Heart right ventricle (tissue), 16 donors: ENCODE data around the gene CAPN8. TPM values are rescaled to one million over a fixed set of nuclear protein-coding genes. Genes with fewer than 3 reads are reported as not detected.

Experiments
- ATAC-seq, 8 donors: fragments of 200-7000 bp; cut with Tn5 transposase; one replicate each; pipeline ENCODE4 v1.9.1; 2020; ENCODE audit warnings: mild to moderate bottlenecking in 8 of 8, moderate library complexity in 8 of 8, moderate number of reproducible peaks in 1 of 8
- DNase-seq, 2 donors: peaks; one replicate each; pipeline ENCODE4 v3.0.0-alpha.2; 2020
- H3K27ac ChIP-seq, 10 donors: fragments of 200-600 bp; sonication (generic) in 2 of 10; one replicate each; pipeline versions ENCODE4 v1.5.0 to v1.8.0; 2020 to 2022; ENCODE audit warnings: mild to moderate bottlenecking in 3 of 10
- H3K27me3 ChIP-seq, 7 donors: fragments of 200-600 bp; one replicate each; pipeline ENCODE4 v1.8.0; 2021 to 2022; ENCODE audit warnings: mild to moderate bottlenecking in 2 of 7
- H3K36me3 ChIP-seq, 9 donors: fragments of 200-600 bp; sonication (generic) in 1 of 9; one replicate each; pipeline versions ENCODE4 v1.5.0 to v1.8.0; 2020 to 2022; ENCODE audit warnings: mild to moderate bottlenecking in 2 of 9
- H3K4me1 ChIP-seq, 9 donors: fragments of 200-600 bp; sonication (generic) in 1 of 9; one replicate each; pipeline versions ENCODE4 v1.5.0 to v1.8.0; 2020 to 2022; ENCODE audit warnings: mild to moderate bottlenecking in 4 of 9
- H3K4me3 ChIP-seq, 10 donors: fragments of 200-600 bp; sonication (generic) in 2 of 10; one replicate each; pipeline versions ENCODE4 v1.5.0 to v1.8.0; 2020 to 2022; ENCODE audit warnings: mild to moderate bottlenecking in 7 of 10, moderate library complexity in 2 of 10
- H3K9me3 ChIP-seq, 11 donors: fragments of 200-600 bp in 10 of 11; sonication (generic) in 2 of 11; one replicate each; pipeline versions ENCODE4 v1.5.0 to v1.8.0; 2013 to 2022; ENCODE audit warnings: mild to moderate bottlenecking in 2 of 11, control low read depth in 1 of 11, moderate library complexity in 1 of 11
- WGBS, 2 donors: extraction: QIAGEN DNeasy Blood & Tissue Kit; methylation state at CpG; one replicate each; pipeline ENCODE4 v1.1.7; 2013; ENCODE audit warnings: inconsistent platforms in 1 of 2; 5-methylcytosine and 5-hydroxymethylcytosine counted together
- intact Hi-C, 10 donors: fragments of 100-400 bp; cut with DNase I; formaldehyde crosslinking; loops; one replicate each; pipeline versions ENCODE4 v1.11.1 to v1.14.2; 2022
- polyA plus RNA-seq, 2 donors: library from polyadenylated mRNA; stranded (reverse); fragments of 200-250 nt; gene quantifications; one replicate each; pipeline ENCODE4 v1.2.3, GENCODE V29; 2013
- total RNA-seq, 10 donors: library from RNA; stranded (reverse); fragmentation: NEBNext Ultra II Directional in 3 of 10; extraction: Animal tissue kit (Norgen Biotek cat#: 25700) in 3 of 10; gene quantifications; one replicate each; pipeline versions ENCODE4 v1.2.1 to v1.2.4, GENCODE V29; 2021 to 2023
- TF ChIP-seq, protein P1 (sequence below), 9 donors: fragments of 200-600 bp; sonication (generic) in 2 of 9; IDR thresholded peaks; one replicate each; pipeline versions ENCODE4 v1.5.0 to v1.8.0; 2021 to 2022; ENCODE audit warnings: antibody characterized with exemption in 9 of 9, mild to moderate bottlenecking in 5 of 9, moderate library complexity in 1 of 9
- donor health status: Arrhythmogenic right ventricular cardiomyopathy.
- donor health status: ischemic (EF 13 %, LVEDD 7.1; RV severe dilation, severe dysfunction).
- donor health status: healthy with polysubstance abuse.
- donor health status: DM: no; HTN: yes; CAD: no.
- donor health status: DM: no; HTN: no; CAD: no.
- donor health status: ischemic (EF 25% LVEDD 6.9; RV normal size, moderate dysfunction).
- donor health status: ischemic (EF 25% LVEDD 5.7; RV mildly dilated, moderate dysfunction).
- donor health status: healthy.
- donor health status: DM: yes; HTN: yes; CAD: no.
- donor health status: Ischemic cardiomyopathy.
- donor health status: ischemic (EF 35%, LVEDD 5.7; RV mildly dilated, moderate dysfunction).
- donor health status: nonischemic (EF 11% LVEDD 7.7; RV severe dilation, severe dysfunction).
- donor health status: DM: yes; HTN: yes; CAD: no.
- donor health status: PGD.
- donor health status: ischemic (EF 29% LVEDD 5.4; RV normal size, mild dysfunction).
- donor health status: nonischemic (EF 23%, LVEDD 6.1; RV moderate dilation, normal function).

CAPN8 gene
- total and polyA plus RNA-seq, 12 donors = 0.10 TPM; not detected in 11

DNA sequence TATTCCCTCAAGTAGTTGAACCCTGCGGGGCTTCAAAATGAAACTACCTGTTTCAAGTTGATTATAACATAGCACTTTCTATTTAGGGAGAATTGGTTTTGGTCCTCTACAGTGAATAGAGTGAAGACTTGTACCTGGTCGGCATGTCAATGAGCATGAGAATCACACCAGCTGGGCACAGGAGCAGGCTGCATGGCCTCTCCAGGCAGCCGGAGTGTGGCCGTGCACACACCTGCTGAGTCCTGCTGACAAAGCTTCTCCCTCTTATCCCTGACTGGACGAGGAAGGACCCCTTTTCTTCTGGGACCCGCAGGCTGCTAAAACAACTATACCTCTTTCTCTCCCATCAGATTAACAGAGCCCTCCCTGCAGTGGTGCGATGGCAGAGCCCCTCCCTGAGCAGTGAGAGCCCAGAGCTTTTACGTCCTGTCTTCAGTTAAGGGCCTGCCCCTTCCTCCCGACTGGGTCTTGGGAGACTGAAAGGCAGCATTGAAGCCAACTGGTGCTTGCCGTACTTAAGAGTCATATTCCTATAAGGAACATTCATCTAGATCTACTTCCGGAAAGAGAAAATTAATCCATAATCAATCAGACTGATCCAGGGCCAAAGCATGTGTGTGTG is 124.9 kb downstream of the CAPN8 start:
- 76 to 79% methylated on average over 11 of the region's 11 CpGs for WGBS, 2 donors
- TF ChIP-seq, protein P1, sequence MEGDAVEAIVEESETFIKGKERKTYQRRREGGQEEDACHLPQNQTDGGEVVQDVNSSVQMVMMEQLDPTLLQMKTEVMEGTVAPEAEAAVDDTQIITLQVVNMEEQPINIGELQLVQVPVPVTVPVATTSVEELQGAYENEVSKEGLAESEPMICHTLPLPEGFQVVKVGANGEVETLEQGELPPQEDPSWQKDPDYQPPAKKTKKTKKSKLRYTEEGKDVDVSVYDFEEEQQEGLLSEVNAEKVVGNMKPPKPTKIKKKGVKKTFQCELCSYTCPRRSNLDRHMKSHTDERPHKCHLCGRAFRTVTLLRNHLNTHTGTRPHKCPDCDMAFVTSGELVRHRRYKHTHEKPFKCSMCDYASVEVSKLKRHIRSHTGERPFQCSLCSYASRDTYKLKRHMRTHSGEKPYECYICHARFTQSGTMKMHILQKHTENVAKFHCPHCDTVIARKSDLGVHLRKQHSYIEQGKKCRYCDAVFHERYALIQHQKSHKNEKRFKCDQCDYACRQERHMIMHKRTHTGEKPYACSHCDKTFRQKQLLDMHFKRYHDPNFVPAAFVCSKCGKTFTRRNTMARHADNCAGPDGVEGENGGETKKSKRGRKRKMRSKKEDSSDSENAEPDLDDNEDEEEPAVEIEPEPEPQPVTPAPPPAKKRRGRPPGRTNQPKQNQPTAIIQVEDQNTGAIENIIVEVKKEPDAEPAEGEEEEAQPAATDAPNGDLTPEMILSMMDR (IDR thresholded peaks at IDR 0.05) = no peak
- Histone ChIP-seq H3K27ac (no peak overlapping the region), H3K4me1 (no peaks in the 10 kb centered on the region), H3K27me3 (peaks cover 0 to 21% (median 3%) of the 10 kb centered on the region in 7 donors), H3K9me3 (no peaks in the 10 kb centered on the region), H3K36me3 (no peaks in the 10 kb centered on the region), H3K4me3 (no peak overlapping the region)
- intact Hi-C loops = no loop called here
- no peak for DNase-seq
- no peak for ATAC-seq

DNA sequence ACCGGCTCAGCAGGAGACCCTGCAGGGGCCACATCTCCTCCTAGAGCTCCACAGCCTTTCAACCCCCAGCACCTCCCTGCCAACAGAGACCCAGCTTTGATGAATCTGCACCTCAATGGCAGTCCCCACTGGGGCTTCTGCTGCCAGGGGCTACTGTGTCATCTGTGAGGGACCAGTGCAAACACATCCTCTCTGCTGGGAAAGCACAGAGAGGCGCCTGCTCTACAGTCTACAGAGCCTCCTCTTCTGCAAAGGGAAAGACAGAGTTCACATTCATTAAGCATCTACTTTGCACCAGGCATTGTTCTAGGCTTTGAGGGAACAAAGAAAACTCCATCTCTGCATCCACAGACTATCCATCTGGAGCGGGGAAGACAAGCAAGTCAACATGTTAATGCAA is 125.8 kb downstream of the CAPN8 start:
- no peaks in the 10 kb centered on the region for H3K9me3 ChIP-seq
- H3K27ac ChIP-seq = no peak overlapping the region
- TF ChIP-seq, protein P1 (IDR thresholded peaks at IDR 0.05) = no peak
- DNase-seq (no peak), ATAC-seq (no peak)
- intact Hi-C loops = no loop called here
- peaks cover 0 to 21% (median 3%) of the 10 kb centered on the region in 7 donors for H3K27me3 ChIP-seq
- H3K4me1 ChIP-seq = no peaks in the 10 kb centered on the region
- no peaks in the 10 kb centered on the region for H3K36me3 ChIP-seq
- H3K4me3 ChIP-seq = no peak overlapping the region
- WGBS, 2 donors = 84 to 87% methylated on average over 3 of the region's 3 CpGs

DNA sequence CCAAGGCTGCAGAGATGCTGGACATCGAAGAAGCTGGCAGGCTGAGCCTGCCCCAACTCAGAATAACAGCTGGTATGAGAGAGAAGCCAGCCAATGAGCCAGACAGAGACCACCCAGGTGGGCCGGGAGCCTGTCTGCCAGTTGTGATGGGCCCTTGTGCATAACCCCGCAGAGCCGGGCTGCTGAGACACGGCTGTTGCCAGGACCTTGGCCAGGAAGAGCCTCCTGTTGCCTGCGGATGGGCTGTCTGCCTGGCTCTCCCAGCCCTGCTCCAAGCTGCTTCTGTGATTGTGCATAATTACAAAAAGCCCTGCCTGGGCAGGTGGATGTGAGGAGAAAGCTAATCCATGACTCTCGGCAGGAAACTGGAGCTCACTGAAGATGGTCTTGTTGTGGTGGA is 126.5 kb downstream of the CAPN8 start:
- no peaks in the 10 kb centered on the region for H3K36me3 ChIP-seq
- no peaks in the 10 kb centered on the region for H3K4me1 ChIP-seq
- TF ChIP-seq, protein P1 (IDR thresholded peaks at IDR 0.05) = no peak
- no peak overlapping the region for H3K4me3 ChIP-seq
- ATAC-seq = no peak
- WGBS, 2 donors = 84 to 89% methylated on average over 7 of the region's 7 CpGs
- no peak for DNase-seq
- no peaks in the 10 kb centered on the region for H3K9me3 ChIP-seq
- no peak overlapping the region for H3K27ac ChIP-seq
- intact Hi-C loops = no loop called here
- H3K27me3 ChIP-seq = peaks cover 0 to 21% (median 3%) of the 10 kb centered on the region in 7 donors

DNA sequence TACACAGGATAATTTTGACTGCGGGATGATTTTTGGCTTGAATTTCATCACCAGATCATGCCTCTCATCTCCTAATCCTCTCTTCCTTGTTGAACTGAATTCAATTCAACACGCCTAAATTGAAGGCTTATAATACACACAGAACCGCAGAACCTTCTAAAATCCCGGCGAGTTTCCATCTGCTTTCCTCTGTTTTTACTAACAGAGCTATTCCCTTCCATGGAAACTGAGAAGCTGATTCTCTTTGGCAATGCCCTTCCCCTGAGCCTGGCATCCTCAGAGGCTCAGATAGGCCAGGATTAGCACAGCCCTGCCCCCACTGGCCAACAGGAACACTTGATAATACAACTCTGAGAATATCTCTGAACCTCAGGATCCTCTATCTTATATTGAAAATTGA is 130.2 kb downstream of the CAPN8 start:
- Histone ChIP-seq H3K27me3 (peaks cover 0 to 21% (median 5%) of the 10 kb centered on the region in 7 donors), H3K4me3 (no peak overlapping the region), H3K27ac (no peak overlapping the region), H3K4me1 (no peaks in the 10 kb centered on the region), H3K36me3 (no peaks in the 10 kb centered on the region), H3K9me3 (no peaks in the 10 kb centered on the region)
- intact Hi-C loops = no loop called here
- ATAC-seq = no peak
- TF ChIP-seq, protein P1 (IDR thresholded peaks at IDR 0.05) = no peak
- DNase-seq = no peak
- 92 to 95% methylated on average over 5 of the region's 5 CpGs for WGBS, 2 donors
